ENCODE data around the gene ASB5. TPM values are rescaled to one million over a fixed set of nuclear protein-coding genes. Genes with fewer than 3 reads are reported as not detected.
A peak's percentile ranks its signal among the peaks of the same experiment; 100 is the strongest.

The ASB5 gene, protein sequence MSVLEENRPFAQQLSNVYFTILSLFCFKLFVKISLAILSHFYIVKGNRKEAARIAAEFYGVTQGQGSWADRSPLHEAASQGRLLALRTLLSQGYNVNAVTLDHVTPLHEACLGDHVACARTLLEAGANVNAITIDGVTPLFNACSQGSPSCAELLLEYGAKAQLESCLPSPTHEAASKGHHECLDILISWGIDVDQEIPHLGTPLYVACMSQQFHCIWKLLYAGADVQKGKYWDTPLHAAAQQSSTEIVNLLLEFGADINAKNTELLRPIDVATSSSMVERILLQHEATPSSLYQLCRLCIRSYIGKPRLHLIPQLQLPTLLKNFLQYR
- total RNA-seq = not detected in 2 replicates

DNA sequence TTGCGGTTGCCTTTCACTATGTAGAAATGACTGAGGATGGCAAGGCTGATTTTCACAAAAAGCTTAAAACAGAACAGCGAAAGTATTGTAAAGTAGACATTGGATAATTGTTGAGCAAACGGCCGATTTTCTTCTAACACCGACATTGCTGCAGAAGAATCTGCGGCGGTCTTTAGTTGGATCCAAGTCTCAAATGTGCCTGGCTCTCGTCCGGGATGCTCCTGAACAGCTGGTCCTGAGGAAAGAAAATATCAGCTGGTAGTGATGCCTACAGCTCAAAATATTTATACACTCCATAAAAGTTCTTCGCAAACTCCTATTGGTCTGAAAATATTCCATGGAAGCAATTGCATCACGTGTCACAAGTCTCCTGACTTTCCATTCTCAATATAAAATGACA is at the start of gene ASB5:
ASB5 (minus strand) TSS at position 260 of the 400 bp plus-strand sequence; CDS start at position 146, 114 bp downstream.
- Histone ChIP-seq H3K4me3 (ENCODE audit: low read depth, low read length) (no peak within 1 kb of the TSS), H3K27me3 (ENCODE audit: control insufficient read depth, insufficient read depth, low read length) (no peaks in the 10 kb centered on the region), H3K36me3 (ENCODE audit: control insufficient read depth, insufficient read depth, low read length) (no peaks in the 10 kb centered on the region)
- DNase-seq (ENCODE audit: low read depth) (no peak), FAIRE-seq (no peak)
- TF ChIP-seq, protein P1, sequence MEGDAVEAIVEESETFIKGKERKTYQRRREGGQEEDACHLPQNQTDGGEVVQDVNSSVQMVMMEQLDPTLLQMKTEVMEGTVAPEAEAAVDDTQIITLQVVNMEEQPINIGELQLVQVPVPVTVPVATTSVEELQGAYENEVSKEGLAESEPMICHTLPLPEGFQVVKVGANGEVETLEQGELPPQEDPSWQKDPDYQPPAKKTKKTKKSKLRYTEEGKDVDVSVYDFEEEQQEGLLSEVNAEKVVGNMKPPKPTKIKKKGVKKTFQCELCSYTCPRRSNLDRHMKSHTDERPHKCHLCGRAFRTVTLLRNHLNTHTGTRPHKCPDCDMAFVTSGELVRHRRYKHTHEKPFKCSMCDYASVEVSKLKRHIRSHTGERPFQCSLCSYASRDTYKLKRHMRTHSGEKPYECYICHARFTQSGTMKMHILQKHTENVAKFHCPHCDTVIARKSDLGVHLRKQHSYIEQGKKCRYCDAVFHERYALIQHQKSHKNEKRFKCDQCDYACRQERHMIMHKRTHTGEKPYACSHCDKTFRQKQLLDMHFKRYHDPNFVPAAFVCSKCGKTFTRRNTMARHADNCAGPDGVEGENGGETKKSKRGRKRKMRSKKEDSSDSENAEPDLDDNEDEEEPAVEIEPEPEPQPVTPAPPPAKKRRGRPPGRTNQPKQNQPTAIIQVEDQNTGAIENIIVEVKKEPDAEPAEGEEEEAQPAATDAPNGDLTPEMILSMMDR (IDR thresholded peaks at IDR 0.05; ENCODE audit: insufficient read depth, low read length, severe bottlenecking) = no peak

DNA sequence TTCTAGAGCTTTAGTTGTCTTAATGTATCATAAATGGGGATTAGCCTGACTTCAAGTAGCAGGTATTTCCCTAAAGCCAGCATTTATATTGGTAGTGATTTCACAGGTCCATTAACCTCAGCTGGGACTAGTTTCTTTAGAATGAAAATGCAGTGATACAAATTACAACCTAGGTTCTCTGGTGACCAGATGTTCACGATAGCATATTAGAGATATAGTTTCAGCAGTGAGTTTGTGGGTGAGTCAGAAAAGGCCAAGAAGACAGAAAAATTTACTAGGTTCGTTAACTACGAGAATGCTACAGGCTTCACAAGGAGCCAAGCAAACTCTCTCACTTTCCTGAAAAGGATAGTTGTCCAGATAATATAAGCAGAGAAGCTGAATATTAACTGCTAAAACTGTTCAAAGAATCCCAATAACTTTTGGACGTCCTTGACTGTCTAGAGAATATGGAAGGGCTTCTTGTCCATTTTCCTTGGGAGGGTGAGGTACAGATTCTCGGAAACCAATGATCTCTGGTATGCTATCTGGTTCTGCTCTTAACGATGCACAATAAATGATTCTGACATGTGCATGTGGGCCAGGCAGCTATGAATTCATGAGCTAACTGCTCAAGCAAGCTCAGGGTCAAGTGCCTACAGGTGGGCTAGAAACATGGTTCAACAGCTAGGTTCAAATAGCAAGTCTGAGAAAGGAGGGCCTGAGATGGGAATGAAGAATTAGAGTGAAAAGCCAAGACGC is 44.7 kb upstream of the ASB5 start:
- FAIRE-seq = peak; percentile 28
- TF ChIP-seq, protein P1 (IDR thresholded peaks at IDR 0.05; ENCODE audit: insufficient read depth, low read length, severe bottlenecking) = no peak
- DNase-seq (ENCODE audit: low read depth) = no peak
- H3K36me3 ChIP-seq (ENCODE audit: control insufficient read depth, insufficient read depth, low read length) = no peaks in the 10 kb centered on the region
- no peak overlapping the region for H3K4me3 ChIP-seq (ENCODE audit: low read depth, low read length)
- no peaks in the 10 kb centered on the region for H3K27me3 ChIP-seq (ENCODE audit: control insufficient read depth, insufficient read depth, low read length)

DNA sequence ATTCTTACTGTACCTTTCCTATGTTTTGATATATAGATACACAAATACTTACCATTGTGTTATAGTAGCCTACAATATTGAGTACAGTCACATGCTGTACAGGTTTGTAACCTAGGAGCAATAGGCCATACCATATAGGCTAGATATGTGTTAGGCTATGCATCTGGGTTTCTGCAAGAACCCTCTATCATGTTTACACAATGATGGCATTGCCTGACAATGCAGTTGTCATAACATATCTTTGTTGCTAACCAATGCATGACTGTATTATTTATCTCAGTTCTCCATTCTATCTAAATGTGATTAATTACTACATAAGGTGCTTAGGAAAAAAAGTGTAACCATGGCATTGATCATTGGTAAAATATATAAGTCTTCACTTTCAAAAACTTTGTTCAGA is 40.8 kb upstream of the ASB5 start:
- Histone ChIP-seq H3K4me3 (ENCODE audit: low read depth, low read length) (no peak overlapping the region), H3K36me3 (ENCODE audit: control insufficient read depth, insufficient read depth, low read length) (no peaks in the 10 kb centered on the region), H3K27me3 (ENCODE audit: control insufficient read depth, insufficient read depth, low read length) (no peaks in the 10 kb centered on the region)
- FAIRE-seq (no peak), DNase-seq (ENCODE audit: low read depth) (peak; percentile 90)
- TF ChIP-seq, protein P1 (IDR thresholded peaks at IDR 0.05; ENCODE audit: insufficient read depth, low read length, severe bottlenecking) = no peak

DNA sequence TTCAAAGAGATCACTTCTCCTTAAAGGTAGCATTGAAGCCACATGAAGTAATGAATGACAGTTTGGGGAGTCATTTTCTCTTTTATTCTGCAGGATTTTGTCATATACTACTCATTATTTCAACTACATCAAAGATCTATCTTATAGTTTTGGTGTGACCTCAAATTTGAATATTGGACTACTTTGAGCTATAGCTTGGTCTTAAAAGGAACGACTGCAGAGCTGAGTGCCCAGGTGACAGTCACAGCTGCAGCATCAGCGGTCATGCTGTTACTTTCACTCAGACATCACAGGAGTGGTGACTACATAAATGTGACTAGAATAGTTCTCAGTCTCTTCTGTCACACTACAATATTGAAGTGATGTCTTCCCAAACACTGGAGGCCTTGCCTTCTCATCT is 40.0 kb upstream of the ASB5 start:
- Histone ChIP-seq H3K36me3 (ENCODE audit: control insufficient read depth, insufficient read depth, low read length) (no peaks in the 10 kb centered on the region), H3K27me3 (ENCODE audit: control insufficient read depth, insufficient read depth, low read length) (no peaks in the 10 kb centered on the region), H3K4me3 (ENCODE audit: low read depth, low read length) (no peak overlapping the region)
- no peak for FAIRE-seq
- TF ChIP-seq, protein P1 (IDR thresholded peaks at IDR 0.05; ENCODE audit: insufficient read depth, low read length, severe bottlenecking) = no peak
- DNase-seq (ENCODE audit: low read depth) = no peak

DNA sequence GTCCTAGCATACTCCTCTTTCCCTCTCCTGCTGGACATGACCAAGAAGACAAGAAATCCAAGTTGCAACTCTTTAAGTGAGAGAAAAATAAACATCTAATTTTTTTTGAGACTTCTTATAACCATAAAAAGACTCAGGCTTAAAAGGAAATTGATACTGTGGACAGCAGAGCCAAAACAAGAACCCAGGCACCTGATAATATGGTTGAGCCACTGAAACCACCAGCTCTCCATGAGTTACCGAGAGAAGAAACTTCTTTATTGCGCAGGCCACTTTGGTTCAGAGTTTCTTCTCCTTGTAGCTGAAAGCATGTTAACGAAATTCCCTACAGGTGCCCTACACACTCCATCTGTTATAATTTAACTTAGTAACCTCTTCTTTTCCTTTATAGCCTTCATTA is 39.4 kb upstream of the ASB5 start:
- no peaks in the 10 kb centered on the region for H3K27me3 ChIP-seq (ENCODE audit: control insufficient read depth, insufficient read depth, low read length)
- no peak for DNase-seq (ENCODE audit: low read depth)
- no peaks in the 10 kb centered on the region for H3K36me3 ChIP-seq (ENCODE audit: control insufficient read depth, insufficient read depth, low read length)
- no peak overlapping the region for H3K4me3 ChIP-seq (ENCODE audit: low read depth, low read length)
- no peak for FAIRE-seq
- TF ChIP-seq, protein P1 (IDR thresholded peaks at IDR 0.05; ENCODE audit: insufficient read depth, low read length, severe bottlenecking) = no peak
